Measurements from ENCODE around the gene TTC32.

Gene TTC32

DNA sequence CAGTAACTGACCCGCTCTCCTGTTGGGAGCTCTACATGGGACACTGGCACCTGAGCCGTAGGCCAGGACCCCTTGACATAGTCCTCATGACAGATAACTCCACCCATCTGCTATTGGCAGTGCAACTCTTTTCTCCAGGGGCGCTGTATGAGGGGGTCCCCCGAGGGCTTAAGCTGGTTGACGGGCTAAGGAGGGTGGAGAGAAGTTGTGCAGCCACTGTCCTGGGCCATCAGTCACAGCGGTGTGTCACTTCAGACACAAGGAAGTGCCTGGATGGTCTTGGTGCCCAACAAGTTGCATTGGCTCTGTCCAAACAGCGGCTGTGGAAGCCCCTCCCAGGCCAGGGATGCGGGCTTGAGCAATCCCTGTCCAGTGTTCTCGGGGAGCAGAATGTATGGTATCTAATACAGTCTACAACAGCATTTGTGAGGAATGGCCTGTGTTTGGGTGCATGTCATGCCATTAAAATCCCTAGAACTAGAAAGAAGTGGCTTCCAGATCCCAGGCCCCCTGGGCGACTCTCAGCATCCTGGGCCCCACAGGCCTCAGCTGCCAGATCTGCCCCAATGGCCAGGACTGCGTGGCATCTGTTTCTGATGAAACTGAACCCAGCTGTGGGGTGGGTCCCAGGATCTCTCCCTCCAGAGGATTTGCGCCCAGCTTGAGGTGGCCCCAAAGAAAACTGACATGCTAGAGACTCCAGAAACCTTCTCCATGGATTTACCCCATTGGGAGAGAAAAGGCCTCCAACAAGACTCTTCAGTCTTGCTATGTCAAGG lies 23.3 kb downstream of the TTC32 start:
- no peak for FAIRE-seq
- DNase-seq (ENCODE audit: insufficient read length, low spot score), result no peak

DNA sequence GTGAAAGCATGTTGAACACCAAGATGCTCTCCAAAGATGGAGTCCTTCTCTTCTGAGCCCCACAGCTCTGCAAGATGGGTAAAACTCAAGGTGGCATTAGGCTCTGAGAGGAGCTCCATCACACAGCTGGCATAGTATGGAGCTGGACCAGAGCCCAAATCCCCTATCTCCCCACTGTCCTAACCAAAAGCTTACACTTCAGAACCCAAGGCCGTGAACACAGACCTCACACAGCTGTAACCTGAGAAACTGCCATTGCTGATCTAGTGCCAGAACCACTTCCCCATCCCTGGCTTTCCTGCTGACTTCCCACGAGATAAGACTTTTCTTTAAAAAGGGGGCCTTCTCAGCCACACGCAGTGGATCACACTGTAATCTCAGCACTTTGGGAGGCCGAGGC lies 25.0 kb downstream of the TTC32 start:
- DNase-seq (ENCODE audit: insufficient read length, low spot score) (no peak), FAIRE-seq (no peak)

DNA sequence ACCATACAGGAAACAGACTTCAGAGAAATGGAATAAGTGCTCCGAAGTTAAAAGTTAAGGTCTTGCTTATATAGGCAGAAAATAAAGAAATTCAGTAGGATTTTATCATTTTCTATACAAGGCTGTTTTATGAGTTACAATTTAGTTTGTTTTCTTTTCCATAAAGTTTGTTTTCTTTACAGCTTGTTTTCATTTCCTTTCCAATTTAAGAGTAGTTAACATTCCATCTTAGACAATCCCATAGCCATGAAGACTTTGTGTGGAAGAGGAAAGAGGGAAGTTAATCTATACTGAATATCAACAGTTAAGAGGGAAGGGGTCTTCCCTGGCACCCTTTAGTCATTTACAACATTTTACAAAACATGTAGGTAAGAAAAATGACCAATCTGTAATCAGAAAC lies 26.5 kb downstream of the TTC32 start:
- FAIRE-seq (no peak), DNase-seq (ENCODE audit: insufficient read length, low spot score) (no peak)

DNA sequence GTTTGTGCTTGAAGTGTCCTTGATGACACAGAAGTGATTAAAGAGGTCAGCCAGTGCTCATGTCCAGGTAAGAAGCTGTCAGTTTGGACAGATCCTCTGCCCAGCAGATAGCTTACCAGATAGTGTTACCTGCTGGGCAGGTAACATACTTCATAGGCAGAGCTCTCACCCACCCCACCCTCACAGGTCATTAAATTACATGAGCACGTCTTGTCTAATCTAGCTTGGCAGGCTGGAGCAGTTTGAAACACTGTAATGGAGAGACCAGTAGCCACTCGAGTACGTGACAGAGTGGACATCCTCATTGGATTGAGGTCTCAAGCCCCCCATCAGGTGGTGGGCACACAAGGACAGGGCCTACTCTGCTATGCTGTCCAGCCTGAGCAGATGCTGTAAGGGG lies 27.1 kb downstream of the TTC32 start:
- DNase-seq (ENCODE audit: insufficient read length, low spot score) (no peak), FAIRE-seq (no peak)

DNA sequence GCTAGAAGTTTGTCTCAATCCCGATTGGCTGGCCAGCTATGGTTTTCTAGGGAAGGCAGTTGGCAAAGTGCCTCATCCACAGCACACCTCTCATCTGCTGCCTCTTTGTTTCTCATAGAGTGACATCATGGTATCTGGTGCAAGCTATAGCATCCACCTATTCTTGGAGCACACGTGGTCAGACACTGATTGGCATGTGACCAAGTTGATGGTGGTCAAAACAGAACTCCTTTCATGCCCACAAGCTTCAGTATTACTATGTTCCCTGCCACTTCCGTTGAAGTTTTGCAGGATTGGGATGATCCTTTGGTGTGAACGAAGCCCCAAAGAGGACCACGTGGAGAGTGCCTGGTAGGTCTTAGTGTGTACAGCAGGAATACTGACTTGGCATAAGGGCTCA lies 28.8 kb downstream of the TTC32 start:
- DNase-seq (ENCODE audit: insufficient read length, low spot score), result no peak
- FAIRE-seq, result no peak

DNA sequence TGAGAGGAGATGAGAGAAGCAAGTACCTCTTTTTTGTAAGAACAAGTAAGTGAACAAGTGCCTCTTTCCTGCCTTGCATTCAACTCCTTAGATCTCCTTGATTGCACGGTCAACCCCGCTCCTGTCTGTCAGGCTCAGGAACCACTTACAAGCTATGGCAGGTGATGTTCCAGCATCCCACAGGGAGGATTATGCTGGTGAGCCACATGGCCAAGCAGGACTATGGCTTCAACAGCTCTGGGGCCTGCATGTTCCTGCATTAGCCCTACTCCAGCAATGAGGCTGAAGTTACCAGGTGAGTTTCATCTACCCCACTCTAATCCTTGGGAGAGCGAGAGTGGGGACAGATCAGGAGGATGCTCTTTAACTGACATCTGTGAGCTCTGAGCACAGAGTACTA lies 29.5 kb downstream of the TTC32 start:
- DNase-seq (ENCODE audit: insufficient read length, low spot score) (no peak), FAIRE-seq (no peak)

DNA sequence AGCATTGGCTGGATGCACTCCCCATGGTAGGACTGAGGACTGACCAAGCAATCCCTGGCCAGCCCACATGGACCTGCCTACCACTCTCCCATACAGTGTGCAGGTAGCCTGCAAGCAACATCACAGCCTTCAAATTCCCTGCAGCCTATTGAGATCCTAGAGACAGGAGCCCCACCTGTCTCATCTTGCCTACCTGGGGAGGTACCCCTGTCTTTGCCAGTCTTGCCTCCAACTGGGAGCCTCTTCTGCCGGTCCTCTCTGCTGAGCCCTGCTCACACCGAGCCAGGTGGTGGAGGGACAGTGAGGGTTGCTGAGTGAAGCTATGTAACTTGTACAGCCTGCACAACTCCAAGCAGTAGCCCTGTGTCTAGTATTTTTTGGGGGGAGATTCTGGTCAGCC lies 29.9 kb downstream of the TTC32 start:
- FAIRE-seq (no peak), DNase-seq (ENCODE audit: insufficient read length, low spot score) (no peak)

DNA sequence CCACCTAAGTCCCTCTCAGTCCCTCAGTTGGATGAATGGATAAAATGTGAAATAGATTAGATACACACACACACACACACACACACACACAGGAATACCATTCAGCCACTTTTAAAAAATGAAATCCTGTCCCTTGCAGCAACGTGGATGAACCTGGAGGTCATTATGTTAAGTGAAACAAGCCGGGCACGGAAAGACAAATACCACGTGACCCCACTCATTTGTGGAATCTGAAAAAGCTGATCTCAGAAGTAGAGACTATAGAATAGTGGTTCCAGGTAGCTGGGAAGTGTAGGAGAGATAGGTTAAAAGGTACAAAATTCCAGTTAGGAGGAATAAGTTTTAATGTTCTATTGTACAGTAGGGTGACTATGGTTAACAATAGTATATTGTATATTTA lies 31.0 kb downstream of the TTC32 start:
- DNase-seq (ENCODE audit: insufficient read length, low spot score), result no peak
- no peak for FAIRE-seq

DNA sequence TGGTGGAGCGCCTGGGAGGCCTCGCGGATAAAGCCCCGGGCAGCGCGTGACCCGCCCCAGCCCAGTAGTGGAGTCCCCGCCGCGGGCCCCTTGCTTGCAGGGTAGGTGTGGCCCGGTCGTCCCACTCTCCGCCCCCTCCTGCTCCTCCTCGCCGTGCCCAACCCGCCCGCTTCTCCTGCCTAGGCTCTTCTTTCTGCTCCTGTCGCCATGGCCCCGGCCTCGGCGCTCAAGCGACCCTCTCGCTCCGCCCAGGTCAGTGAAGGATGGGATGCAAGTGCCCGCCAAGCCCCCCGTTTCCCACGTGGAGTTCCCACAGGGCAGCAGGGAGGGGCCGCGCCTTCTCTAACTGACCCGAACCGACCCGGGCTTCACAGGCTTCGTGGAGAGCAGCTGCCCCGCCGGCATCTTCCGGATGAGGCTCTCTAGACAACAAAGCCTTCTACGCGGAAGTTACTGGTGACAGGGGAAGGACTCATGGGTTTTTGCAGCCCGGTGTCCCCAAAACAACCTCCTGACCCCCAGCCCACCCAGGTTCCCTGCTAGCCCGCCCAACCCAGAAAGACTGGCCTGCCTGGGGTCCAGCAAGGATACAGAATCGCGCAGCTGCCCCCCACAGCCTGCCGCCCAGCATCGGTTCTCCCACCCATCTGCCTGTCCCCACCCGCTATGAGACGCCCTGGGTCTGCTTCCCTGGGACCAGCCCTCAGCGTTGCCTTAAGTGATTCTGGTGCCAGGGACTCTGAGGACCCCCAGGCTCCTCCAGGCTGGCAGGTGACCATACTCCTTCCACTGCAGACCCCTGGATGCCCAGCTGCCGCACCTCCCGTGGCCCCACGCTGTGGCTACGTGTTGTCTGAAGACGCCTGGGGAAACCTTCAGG lies 32.8 kb downstream of the TTC32 start:
- DNase-seq (ENCODE audit: insufficient read length, low spot score), result peak; percentile 36
- FAIRE-seq, result no peak

DNA sequence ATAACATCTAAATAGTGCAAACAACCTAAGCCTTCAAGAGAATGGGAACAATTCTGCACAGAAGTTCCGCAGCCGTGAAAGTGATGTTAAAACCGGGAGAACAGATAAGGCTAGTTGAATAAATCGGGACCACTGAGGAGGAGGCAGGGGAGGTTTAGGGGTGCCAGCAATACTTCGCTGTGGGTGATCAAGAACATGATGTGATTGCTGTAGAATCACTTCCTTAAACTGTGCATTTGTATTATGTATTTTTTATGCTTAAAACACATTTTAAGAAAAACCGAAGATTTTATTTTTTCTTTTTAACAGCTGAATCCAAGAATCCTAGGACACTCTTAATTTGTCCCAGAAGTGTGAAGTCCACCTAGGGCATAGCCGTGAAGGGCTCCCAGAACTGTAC lies 33.6 kb downstream of the TTC32 start:
- no peak for DNase-seq (ENCODE audit: insufficient read length, low spot score)
- FAIRE-seq, result no peak

DNA sequence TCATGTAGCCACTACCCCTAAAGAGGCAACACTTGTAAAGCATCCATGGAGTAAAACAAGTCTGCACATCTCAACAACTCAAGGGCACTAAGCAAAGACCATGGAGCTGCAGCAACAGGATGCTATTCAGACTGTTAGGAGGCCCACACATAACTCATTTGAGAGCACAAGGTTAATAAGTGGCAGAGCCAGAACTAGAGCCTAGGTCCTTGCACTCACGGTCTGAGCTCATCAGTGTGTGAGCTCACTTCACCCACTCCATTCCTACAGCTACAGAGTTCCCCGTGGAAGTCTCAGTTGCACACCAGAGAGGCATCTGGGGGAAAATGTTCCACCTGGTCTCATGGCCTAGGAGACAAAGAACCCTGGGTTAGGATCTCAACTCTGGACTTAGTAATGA lies 35.0 kb downstream of the TTC32 start:
- FAIRE-seq (no peak), DNase-seq (ENCODE audit: insufficient read length, low spot score) (no peak)

DNA sequence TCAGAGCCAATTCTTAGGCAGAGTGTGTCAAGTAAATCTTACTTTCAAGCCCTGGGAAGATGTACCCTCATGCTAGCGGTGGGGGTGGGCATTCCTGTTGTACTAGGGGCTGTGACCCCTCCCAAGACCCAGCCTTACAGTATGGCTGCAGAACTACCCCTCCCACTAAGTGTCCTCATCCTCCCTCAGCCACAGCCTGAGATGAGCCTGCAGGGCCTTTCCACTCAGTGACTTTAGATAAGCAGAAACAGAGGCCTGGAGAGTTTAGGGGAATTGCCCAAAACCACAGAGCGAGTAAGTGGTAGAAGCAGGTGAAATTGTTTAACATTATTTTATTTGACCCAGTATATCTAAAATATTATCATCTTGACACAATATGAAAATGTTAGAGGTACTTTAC lies 36.6 kb downstream of the TTC32 start:
- FAIRE-seq, result no peak
- no peak for DNase-seq (ENCODE audit: insufficient read length, low spot score)

DNA sequence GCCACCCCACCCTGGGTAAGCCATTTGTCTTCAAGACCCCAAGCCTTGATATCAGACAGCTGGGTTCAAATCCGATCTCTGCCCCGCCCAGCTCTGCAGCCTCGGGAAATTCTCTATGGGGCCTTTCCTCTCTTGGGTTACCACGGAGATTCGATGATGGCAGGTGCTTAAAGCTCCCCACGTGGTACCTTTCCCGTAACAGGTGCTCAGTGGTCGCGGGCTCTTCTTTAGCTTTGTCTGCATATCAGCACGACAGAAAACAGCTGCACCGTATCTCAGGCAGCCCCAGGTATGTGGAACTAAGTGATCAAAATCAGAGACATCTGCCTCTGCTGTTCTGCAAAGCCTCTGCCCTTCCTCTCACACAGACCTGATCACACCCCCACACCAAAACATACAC lies 37.4 kb downstream of the TTC32 start:
- FAIRE-seq (no peak), DNase-seq (ENCODE audit: insufficient read length, low spot score) (no peak)

DNA sequence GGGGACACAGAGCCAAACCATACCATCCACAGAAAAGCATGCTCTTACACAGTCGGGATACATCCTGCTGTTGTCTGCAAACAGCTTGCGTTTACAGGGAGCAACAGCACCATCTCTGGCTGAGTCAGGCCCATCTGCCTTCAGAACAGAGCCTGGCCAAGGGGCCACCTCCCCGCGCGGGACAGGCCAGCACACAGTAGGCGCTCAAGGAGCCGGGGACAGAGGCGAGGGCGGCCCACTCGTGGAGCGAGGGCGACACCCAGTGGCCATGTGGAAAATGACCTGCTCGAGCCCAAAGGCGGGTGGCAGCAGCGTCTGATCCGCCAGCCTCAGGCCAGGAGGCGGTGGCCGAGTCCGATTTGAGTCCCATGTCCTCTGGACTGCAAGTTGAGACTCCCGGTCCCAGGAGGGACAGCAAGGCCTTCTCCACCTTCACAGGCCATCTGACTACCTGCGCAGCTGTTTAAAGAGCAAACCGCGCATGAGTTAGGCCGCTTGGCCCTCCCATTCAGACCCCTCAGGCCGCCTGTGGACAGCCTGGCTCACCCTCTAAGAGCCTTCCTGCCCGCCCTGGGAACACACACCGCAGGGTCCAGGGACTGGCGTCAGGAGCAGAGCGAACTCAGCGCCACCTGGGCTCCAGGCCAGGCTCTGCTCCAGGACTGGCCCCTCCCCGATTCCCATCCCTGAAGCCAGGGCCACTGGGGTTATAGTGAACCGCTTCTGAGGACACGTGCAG lies 38.3 kb downstream of the TTC32 start:
- peak; percentile 45 for FAIRE-seq
- DNase-seq (ENCODE audit: insufficient read length, low spot score), result peak; percentile 70

DNA sequence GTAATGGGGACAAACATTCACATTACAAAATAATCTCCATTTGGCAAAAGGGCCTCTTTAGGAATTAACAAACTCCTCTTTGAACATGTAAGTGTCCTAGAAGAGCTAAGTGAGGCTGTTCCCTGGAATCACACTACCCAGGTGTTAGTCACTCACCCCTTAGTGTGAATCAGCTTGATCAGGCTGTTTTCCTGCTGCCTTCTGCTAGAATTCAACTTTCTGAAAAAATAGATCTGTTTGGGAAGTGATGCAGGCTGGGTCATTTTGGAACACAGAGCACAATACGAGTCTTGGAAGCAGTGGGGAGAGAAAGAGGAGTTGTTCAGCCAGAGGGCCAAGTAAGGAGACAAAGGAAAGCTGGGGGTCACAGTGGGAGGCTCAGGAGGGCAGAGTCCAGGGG lies 40.0 kb downstream of the TTC32 start:
- FAIRE-seq (no peak), DNase-seq (ENCODE audit: insufficient read length, low spot score) (no peak)

DNA sequence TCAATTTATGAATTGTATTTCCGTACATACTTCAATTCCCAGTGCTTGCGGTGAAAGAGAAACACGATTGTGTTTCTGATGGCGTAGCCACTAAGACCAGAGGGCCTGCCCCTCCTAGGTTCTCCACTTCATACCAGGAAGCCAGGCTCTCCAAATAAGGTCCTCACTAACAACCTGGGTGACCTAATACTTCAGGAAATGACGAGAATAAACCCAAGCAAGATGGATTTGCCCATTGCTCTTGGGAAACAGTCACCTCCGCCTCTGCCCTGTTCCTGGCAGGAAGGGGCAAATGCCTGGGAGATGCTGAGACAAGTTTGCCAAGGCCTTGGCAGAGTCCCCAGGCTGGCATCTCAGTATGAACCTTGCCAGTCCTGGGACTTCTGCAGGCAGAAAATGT lies 41.8 kb downstream of the TTC32 start:
- FAIRE-seq (no peak), DNase-seq (ENCODE audit: insufficient read length, low spot score) (no peak)

DNA sequence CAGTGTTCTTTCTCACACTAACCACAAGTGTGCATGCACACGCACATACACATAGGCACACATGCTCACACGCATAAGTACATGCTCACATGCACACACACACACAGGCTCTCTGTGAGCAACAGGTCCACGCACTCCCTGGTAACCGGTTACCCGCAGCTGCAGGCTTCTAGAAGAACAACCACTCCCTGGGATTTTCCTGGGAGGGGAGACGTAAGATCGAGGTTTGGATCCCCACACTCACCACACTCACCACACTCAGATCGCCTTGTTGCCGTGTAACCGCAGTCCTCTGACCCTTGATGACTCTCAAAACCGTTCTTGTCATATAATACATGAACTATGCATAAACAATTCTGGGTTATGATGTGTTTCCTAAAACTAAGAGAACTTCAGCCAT lies 42.2 kb downstream of the TTC32 start:
- no peak for DNase-seq (ENCODE audit: insufficient read length, low spot score)
- FAIRE-seq, result no peak

DNA sequence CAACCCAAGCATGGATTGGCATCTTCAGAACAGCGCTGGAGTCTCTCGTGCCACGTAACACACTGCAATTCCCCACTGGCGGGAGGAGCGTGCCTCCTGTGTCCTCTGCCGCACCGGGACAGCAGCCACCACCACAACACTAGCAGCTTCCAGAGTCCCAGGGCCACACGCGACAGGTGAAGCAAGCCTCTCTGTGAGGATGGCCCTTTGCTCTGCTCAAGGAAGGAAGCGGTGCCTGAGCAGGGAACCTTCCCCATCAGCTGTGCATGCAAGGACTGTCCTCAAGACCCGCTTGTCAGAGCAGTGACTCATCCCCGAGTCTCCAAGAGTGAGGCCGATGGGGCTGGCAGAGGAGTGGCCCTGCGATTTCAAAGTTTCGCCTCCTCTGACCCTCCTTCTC lies 44.0 kb downstream of the TTC32 start:
- FAIRE-seq (no peak), DNase-seq (ENCODE audit: insufficient read length, low spot score) (no peak)

DNA sequence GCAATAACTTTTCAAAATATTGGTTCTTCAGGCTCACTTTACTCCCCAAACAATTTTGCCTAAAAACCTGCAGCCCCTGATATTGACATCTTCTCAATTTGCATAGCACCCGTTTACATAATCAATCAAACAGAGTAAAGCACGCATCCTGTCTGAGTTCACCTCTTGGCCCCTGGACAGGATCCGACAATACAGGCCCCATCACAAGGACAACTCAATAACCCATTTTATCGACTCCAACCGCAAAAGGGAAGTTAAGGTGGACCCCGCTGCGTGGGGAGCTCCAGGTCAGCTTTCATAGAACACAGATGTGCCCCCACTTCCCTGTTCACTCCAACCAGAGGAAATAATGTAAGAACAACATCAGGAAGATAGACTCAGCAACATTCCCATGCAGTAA lies 44.7 kb downstream of the TTC32 start:
- DNase-seq (ENCODE audit: insufficient read length, low spot score), result no peak
- no peak for FAIRE-seq

DNA sequence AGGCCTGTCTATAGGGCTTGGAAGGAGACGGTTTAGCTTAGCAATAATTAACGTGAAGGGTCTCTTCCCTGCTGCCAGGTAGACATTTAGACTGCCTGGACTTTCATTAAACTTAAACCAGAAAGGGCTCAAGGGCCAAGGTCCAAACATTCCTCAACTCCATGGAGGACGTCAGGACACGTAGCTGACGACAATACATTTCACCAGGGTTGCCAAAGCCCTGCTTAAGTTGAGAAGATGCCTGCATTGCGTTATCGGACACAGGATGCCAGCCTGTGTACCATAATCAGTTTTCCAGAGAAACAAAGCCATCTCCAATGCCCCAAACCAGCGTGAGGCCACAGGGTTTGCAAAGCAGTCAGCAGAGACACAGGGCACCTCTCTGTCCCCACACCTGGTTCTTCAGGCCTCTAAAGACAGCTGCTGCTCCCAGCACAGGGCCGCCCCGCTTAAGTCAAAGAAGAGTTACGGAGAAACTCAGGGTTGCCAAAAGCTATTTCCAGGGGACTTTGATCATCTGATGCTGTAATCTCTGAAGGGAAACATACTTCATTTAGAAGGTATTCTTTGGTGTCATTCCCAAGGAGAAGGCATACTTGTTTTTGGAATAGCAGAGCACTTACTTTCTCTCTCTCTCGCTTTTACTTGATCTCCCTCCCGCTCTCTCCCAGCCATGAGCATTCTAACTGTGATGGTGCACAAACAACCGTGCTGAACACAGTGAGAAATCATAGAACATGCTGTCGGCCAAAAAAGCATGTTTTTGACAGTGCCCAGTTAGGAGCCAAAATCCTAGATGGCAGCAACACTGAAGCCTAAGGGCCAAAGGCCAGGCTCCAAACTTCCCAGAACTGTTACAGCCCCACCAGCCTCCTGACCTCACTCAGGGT lies 46.0 kb downstream of the TTC32 start:
- FAIRE-seq (no peak), DNase-seq (ENCODE audit: insufficient read length, low spot score) (no peak)
